H1 (cell line): ENCODE results near the gene EFCAB8. TPM values are rescaled to one million over a fixed set of nuclear protein-coding genes. Genes with fewer than 3 reads are reported as not detected.

Experiments
- CHD7 ChIP-seq: fragments of 300-600 bp; sonication (generic); IDR thresholded peaks from 2 replicates; pipeline ENCODE4 v1.7.1; 2012; ENCODE audit warnings: low read length, moderate library complexity, mild to moderate bottlenecking, inconsistent platforms; ENCODE audit not compliant: insufficient replicate concordance
- polyA plus RNA-seq, 7 experiments: library from polyadenylated mRNA; depleted of rRNA in 3 of 7; stranded (reverse) in 5 of 7; unstranded in 2 of 7; fragments of >200 nt in 5 of 7; fragments of 200-250 nt in 2 of 7; gene quantifications; 1 replicate in 5 of 7; 2 replicates in 1 of 7; 4 replicates in 1 of 7; pipeline versions ENCODE4 v1.2.1 to v1.2.3, GENCODE V29; 2011 to 2013; ENCODE audit warnings: missing spikeins in 2 of 7, mixed read lengths in 2 of 7
- total RNA-seq: library from RNA; stranded (reverse); fragmentation: NEBNext Ultra II Directional; extraction: Animal tissue kit (Norgen Biotek cat#: 25700); gene quantifications from 2 replicates; pipeline ENCODE4 v1.2.1, GENCODE V29; 2021

The EFCAB8 gene
- total and polyA plus RNA-seq, 2 of the 8 experiments (the other 6 are each of a cell fraction or from before 2014, with no cell fraction given): 0.06 to 0.20 TPM

- TF ChIP-seq CHD7: no peak
Observed at GRCh38 chr20:33009214-33010132, 150.8 kb downstream of the EFCAB8 start (continued).
